ENCODE data around the gene DOCK4.

Gene DOCK4

GRCh38 chr7:112168915-112169314 is 37.3 kb downstream of the DOCK4 start:
- no peak overlapping the region for H3K4me3 ChIP-seq (replicated peaks; ENCODE audit: insufficient read depth, low read length)
- no peak for DNase-seq (ENCODE audit: low read depth in 1 of 2, low spot score in 1 of 2)
- H3K27ac ChIP-seq (replicated peaks): no peak overlapping the region
- TF ChIP-seq GABPA (IDR thresholded peaks at IDR 0.05; ENCODE audit: low read depth) (no peak), REST (IDR thresholded peaks at IDR 0.05; ENCODE audit: insufficient replicate concordance, low read depth) (no peak), CTCF (IDR thresholded peaks at IDR 0.05; ENCODE audit: insufficient read depth, low read length) (no peak), SPI1 (IDR thresholded peaks at IDR 0.05; ENCODE audit: borderline replicate concordance, low read depth) (no peak), POLR2AphosphoS5 (IDR thresholded peaks at IDR 0.05; ENCODE audit: low read depth) (no peak)
- H3K27me3 ChIP-seq (ENCODE audit: insufficient read depth, poor library complexity, severe bottlenecking): no peaks in the 10 kb centered on the region

- no peak overlapping the region for H3K27ac ChIP-seq (replicated peaks)
- DNase-seq (ENCODE audit: low read depth in 1 of 2, low spot score in 1 of 2): no peak
- H3K27me3 ChIP-seq (ENCODE audit: insufficient read depth, poor library complexity, severe bottlenecking): no peaks in the 10 kb centered on the region
- TF ChIP-seq REST (IDR thresholded peaks at IDR 0.05; ENCODE audit: insufficient replicate concordance, low read depth): no peak
- TF ChIP-seq POLR2AphosphoS5 (IDR thresholded peaks at IDR 0.05; ENCODE audit: low read depth): no peak
- TF ChIP-seq GABPA (IDR thresholded peaks at IDR 0.05; ENCODE audit: low read depth): no peak
- TF ChIP-seq SPI1 (IDR thresholded peaks at IDR 0.05; ENCODE audit: borderline replicate concordance, low read depth): no peak
- TF ChIP-seq CTCF (IDR thresholded peaks at IDR 0.05; ENCODE audit: insufficient read depth, low read length): no peak
- H3K4me3 ChIP-seq (replicated peaks; ENCODE audit: insufficient read depth, low read length): no peak overlapping the region
These were observed 39.1 kb downstream of the DOCK4 start for GRCh38 chr7:112167147-112167546.

GRCh38 chr7:112162784-112163506 is 43.3 kb downstream of the DOCK4 start:
- no peak overlapping the region for H3K4me3 ChIP-seq (replicated peaks; ENCODE audit: insufficient read depth, low read length)
- no peak for TF ChIP-seq POLR2AphosphoS5 (IDR thresholded peaks at IDR 0.05; ENCODE audit: low read depth)
- no peak for TF ChIP-seq REST (IDR thresholded peaks at IDR 0.05; ENCODE audit: insufficient replicate concordance, low read depth)
- TF ChIP-seq SPI1 (IDR thresholded peaks at IDR 0.05; ENCODE audit: borderline replicate concordance, low read depth): no peak
- no peak for TF ChIP-seq CTCF (IDR thresholded peaks at IDR 0.05; ENCODE audit: insufficient read depth, low read length)
- no peak for TF ChIP-seq GABPA (IDR thresholded peaks at IDR 0.05; ENCODE audit: low read depth)
- no peak for DNase-seq (ENCODE audit: low read depth in 1 of 2, low spot score in 1 of 2)
- no peaks in the 10 kb centered on the region for H3K27me3 ChIP-seq (ENCODE audit: insufficient read depth, poor library complexity, severe bottlenecking)
- no peak overlapping the region for H3K27ac ChIP-seq (replicated peaks)
